Type B pancreatic cell (in vitro differentiated cells): ENCODE data around the gene ABCD3. TPM values are rescaled to one million over a fixed set of nuclear protein-coding genes. Genes with fewer than 3 reads are reported as not detected.
"Not testable (repeated sequence)": the region's sequence is repeated elsewhere in the genome, so short reads cannot be mapped to it uniquely, and the experiment has no call there.

ENCODE experiments used
- DNase-seq: peaks from one replicate; pipeline ENCODE4 v3.0.0; 2021; ENCODE audit warnings: mixed read lengths; ENCODE audit not compliant: unreplicated experiment; ENCODE audit errors: extremely low spot score
- H3K27ac Mint-ChIP-seq: 2 replicates; pipeline ENCODE4 v1.8.0; 2021; ENCODE audit warnings: mild to moderate bottlenecking, mixed read lengths
- H3K27me3 Mint-ChIP-seq: 2 replicates; pipeline ENCODE4 v1.8.0; 2021; ENCODE audit warnings: mixed read lengths
- H3K36me3 Mint-ChIP-seq: 2 replicates; pipeline ENCODE4 v1.8.0; 2021; ENCODE audit warnings: mixed read lengths
- H3K4me1 Mint-ChIP-seq: one replicate; pipeline ENCODE4 v1.8.0; 2021; ENCODE audit warnings: mixed read lengths; ENCODE audit not compliant: unreplicated experiment
- H3K4me3 Mint-ChIP-seq: 2 replicates; pipeline ENCODE4 v1.8.0; 2021; ENCODE audit warnings: mild to moderate bottlenecking, mixed read lengths
- H3K9me3 Mint-ChIP-seq: 2 replicates; pipeline ENCODE4 v1.8.0; 2021; ENCODE audit warnings: mixed read lengths
- long read RNA-seq: library from polyadenylated mRNA; unstranded; transcript quantifications from one replicate; pipeline ENCODE4 v2.0.0, GENCODE V29; 2020
- total RNA-seq: library from RNA; stranded (reverse); gene quantifications from 2 replicates; pipeline ENCODE4 v1.2.1, GENCODE V29; 2021; ENCODE audit warnings: low replicate concordance
- TF ChIP-seq, protein P1 (sequence below): fragments of 200-600 bp; sonication (generic); conservative IDR thresholded peaks from 2 replicates; pipeline ENCODE4 v1.5.0; 2021; ENCODE audit warnings: antibody characterized with exemption, mild to moderate bottlenecking

Gene ABCD3
- total RNA-seq = 55.1 and 67.4 TPM in 2 replicates
- long read RNA-seq, full-length matches to known transcripts = 23 of 47 reads
- long read RNA-seq, partial matches to known transcripts = 15 of 47 reads
- long read RNA-seq, other reads (novel, unspliced or antisense) = 9 of 47 reads

DNA sequence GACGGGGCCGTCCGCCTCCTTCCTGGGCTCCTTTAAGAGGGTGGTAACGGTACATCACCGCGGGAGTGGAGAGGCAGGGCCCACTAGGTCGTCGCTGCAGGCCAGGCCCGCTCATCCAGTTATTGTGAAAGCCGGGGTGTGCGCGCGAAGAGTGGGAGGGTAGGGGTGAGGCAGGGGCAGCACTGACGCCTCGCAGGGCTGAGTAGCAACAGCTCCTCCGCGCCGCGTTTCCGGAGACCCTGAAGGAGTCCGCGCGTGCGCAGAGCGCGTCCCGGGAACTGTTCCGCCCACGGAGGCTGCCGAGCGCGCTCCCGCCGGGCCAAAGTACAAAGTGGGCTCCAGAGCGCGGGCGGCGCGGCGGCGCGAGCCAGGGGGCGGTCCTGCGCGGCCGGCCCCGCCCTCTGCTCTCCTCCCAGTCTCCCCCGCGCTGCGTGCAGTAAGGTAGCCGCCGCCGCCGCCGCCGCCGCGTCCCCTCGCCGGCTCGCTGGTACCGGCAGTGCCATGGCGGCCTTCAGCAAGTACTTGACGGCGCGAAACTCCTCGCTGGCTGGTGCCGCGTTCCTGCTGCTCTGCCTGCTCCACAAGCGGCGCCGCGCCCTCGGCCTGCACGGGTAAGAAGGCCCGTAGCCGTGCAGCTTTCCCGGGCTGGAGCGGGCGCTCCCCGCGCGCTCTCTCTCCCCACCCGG, at the start of gene ABCD3:
Gene ABCD3 (plus strand): TSS at position 412 of the 686 bp plus-strand sequence. CDS start 90 bp downstream, at position 502.
- TF ChIP-seq, protein P1, sequence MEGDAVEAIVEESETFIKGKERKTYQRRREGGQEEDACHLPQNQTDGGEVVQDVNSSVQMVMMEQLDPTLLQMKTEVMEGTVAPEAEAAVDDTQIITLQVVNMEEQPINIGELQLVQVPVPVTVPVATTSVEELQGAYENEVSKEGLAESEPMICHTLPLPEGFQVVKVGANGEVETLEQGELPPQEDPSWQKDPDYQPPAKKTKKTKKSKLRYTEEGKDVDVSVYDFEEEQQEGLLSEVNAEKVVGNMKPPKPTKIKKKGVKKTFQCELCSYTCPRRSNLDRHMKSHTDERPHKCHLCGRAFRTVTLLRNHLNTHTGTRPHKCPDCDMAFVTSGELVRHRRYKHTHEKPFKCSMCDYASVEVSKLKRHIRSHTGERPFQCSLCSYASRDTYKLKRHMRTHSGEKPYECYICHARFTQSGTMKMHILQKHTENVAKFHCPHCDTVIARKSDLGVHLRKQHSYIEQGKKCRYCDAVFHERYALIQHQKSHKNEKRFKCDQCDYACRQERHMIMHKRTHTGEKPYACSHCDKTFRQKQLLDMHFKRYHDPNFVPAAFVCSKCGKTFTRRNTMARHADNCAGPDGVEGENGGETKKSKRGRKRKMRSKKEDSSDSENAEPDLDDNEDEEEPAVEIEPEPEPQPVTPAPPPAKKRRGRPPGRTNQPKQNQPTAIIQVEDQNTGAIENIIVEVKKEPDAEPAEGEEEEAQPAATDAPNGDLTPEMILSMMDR = no peak
- peaks cover 25% of the 10 kb centered on the region for H3K4me1 Mint-ChIP-seq
- H3K4me3 Mint-ChIP-seq = no peak within 1 kb of the TSS
- H3K27ac Mint-ChIP-seq = peak within 1 kb of the TSS; percentile 92
- no peaks in the 10 kb centered on the region for H3K36me3 Mint-ChIP-seq
- no peaks in the 10 kb centered on the region for H3K27me3 Mint-ChIP-seq
- H3K9me3 Mint-ChIP-seq = no peaks in the 10 kb centered on the region
- peak; percentile 99 for DNase-seq

DNA sequence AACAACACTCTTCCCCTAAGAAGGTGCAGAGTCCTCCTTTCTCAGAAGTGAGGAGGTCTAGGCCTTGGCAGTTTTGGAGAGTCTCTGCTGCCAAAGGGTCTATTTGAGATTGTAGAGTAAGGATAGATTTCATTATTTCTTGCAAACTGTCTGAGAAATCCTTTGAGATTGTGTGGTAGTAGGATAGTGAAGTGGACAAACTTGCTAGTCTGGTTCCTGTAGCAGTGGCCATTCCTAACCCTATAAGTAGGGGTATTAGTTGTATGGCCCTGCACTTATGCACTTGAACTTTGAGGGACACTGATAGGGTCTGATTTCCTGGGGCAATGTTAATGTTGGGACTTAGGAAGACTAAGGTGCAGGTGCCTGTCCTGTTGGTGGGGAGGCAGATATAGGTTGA, 45.4 kb upstream of the ABCD3 start:
- H3K27me3 Mint-ChIP-seq, H3K9me3 Mint-ChIP-seq, H3K36me3 Mint-ChIP-seq, H3K4me1 Mint-ChIP-seq, DNase-seq: not testable (repeated sequence)
- H3K27ac Mint-ChIP-seq = peak overlapping the region; percentile 68
- peak overlapping the region; percentile 8 for H3K4me3 Mint-ChIP-seq

DNA sequence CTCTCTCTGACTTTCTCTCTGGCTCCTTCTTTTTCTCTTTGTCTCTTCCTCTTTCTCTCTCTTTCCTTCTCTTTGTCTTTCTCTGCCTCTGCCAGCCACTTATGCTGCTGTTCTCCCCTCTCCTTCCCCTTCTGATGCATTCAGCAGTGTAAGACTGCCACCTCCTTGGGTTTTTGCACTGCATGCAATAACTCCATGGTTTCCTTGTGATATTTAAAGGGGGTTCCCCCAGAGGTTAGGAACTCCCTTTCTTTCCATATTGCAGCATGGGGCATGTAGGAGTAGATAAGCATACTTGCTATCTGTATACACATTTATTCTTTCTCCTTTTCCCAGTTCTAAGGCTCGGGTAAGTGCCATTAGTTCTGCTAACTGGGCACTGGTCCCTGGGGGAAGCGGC, 44.9 kb upstream of the ABCD3 start:
- not testable (repeated sequence) for H3K27me3 Mint-ChIP-seq, H3K9me3 Mint-ChIP-seq, H3K36me3 Mint-ChIP-seq, H3K4me1 Mint-ChIP-seq, DNase-seq, H3K27ac Mint-ChIP-seq, H3K4me3 Mint-ChIP-seq

DNA sequence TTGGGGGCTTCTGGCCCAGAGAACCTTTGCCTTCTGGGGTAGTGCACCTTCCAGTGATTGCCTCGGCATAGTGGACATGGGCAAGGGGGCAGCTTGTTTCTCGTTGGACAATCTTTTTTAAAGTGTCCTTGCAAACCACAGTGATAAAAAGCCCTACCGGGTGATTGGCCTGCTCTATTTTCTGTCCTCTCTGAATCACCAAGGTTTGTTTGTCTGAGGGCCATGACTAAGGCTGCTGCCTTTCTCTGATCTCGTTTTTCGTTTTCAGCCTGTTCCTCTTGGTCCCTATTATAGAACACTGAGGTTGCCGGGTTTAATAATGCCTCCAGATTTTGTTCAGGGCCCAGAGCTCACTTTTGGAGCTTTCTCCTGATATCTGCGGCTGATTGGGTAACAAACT, 42.5 kb upstream of the ABCD3 start:
- H3K36me3 Mint-ChIP-seq, H3K9me3 Mint-ChIP-seq, DNase-seq, H3K27me3 Mint-ChIP-seq, H3K4me1 Mint-ChIP-seq, H3K27ac Mint-ChIP-seq, H3K4me3 Mint-ChIP-seq: not testable (repeated sequence)

DNA sequence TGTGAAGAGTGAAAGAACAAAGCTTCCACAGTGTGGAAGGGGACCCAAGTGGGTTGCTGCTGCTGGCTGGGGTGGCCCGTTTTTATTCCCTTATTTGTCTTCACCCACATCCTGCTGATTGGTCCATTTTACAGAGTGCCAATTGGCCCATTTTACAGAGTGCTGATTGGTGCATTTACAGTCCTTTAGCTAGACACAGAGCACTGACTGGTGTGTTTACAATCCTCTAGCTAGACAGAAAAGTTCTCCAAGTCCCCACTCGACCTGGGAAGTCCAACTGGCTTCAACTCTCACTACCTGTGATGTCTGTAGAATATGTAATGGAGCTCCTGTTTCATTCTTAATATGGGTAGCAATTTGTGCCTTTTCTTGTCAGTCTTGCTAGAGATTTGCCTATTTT, 39.7 kb upstream of the ABCD3 start:
- H3K36me3 Mint-ChIP-seq, H3K27me3 Mint-ChIP-seq, H3K4me3 Mint-ChIP-seq, DNase-seq, H3K4me1 Mint-ChIP-seq, H3K9me3 Mint-ChIP-seq, H3K27ac Mint-ChIP-seq: not testable (repeated sequence)

DNA sequence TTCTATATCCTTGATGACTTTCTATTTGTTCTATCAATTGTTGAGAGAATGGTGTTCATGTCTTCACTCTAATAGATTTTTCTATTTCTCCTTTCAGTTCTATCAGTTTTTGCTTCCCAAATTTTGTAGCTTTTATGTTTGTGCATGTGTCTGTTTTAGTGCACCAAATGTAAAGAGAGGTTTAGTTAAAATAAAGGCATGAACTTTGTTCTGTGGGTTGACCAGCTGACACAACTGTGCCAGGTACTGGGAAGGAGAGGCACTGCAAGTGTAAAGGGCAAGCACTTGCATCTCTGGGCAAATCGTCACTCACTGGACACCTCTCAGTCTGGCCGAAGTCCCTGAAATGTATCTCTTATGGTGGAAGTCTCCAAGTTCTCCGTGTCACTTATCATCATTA, 38.6 kb upstream of the ABCD3 start:
- TF ChIP-seq, protein P1 = no peak
- H3K27me3 Mint-ChIP-seq = no peaks in the 10 kb centered on the region
- peaks cover 11% of the 10 kb centered on the region for H3K4me1 Mint-ChIP-seq
- no peak for DNase-seq
- no peaks in the 10 kb centered on the region for H3K9me3 Mint-ChIP-seq
- no peak overlapping the region for H3K27ac Mint-ChIP-seq
- H3K4me3 Mint-ChIP-seq = no peak overlapping the region
- H3K36me3 Mint-ChIP-seq = no peaks in the 10 kb centered on the region

DNA sequence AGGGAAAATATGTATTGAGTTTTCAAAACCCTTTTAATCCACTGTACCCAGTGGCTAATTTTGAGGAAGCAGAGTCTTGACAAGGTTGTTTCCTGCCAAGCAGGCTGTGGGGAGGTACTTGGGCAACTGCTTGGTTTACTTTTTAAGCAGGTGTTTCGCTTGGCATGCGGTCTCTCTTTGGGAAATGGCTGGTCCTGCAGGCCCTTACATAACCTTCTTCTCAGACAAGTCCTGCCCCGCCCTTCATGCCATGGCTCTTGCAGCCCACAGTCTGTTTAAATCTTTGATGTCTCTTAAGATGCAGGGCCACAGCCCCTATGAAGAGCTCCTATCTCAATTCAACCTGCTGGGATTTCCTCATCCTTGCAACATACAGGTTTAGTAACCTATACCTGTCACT, 36.0 kb upstream of the ABCD3 start:
- peaks cover 23% of the 10 kb centered on the region for H3K4me1 Mint-ChIP-seq
- H3K4me3 Mint-ChIP-seq = no peak overlapping the region
- no peak overlapping the region for H3K27ac Mint-ChIP-seq
- no peaks in the 10 kb centered on the region for H3K36me3 Mint-ChIP-seq
- DNase-seq = no peak
- TF ChIP-seq, protein P1 = no peak
- H3K27me3 Mint-ChIP-seq = no peaks in the 10 kb centered on the region
- no peaks in the 10 kb centered on the region for H3K9me3 Mint-ChIP-seq
